SU-DHL-6 (cell line): ENCODE results near the gene MTG1.

Experiments
- H2AFZ ChIP-seq: fragments of 200-600 bp; sonication (generic); 2 replicates; pipeline ENCODE4 v1.6.1; 2014; ENCODE audit warnings: low read depth, mild to moderate bottlenecking, moderate library complexity, mixed read lengths, antibody characterized with exemption, low read length; ENCODE audit not compliant: severe bottlenecking
- H3F3A ChIP-seq: fragments of 200-600 bp; shearing (Covaris generic); 2 replicates; pipeline ENCODE4 v1.6.0; 2016; ENCODE audit warnings: antibody characterized with exemption, mild to moderate bottlenecking; ENCODE audit not compliant: insufficient read depth
- H3K27ac ChIP-seq: fragments of 200-600 bp; sonication (generic); 2 replicates; pipeline ENCODE4 v1.5.1; 2016; ENCODE audit warnings: low read depth, mild to moderate bottlenecking, low read length, moderate library complexity, mixed read lengths
- H3K27me3 ChIP-seq: fragments of 200-600 bp; sonication (generic), shearing (Covaris generic); 2 replicates; pipeline ENCODE4 v1.6.0; 2014; ENCODE audit warnings: mild to moderate bottlenecking, low read length
- H3K36me3 ChIP-seq: fragments of 200-600 bp; sonication (generic); 2 replicates; pipeline ENCODE4 v1.6.1; 2014; ENCODE audit warnings: mild to moderate bottlenecking, low read length, mixed read lengths
- H3K4me2 ChIP-seq: fragments of 300-600, 200-600 bp; shearing (Covaris generic), sonication (generic); 2 replicates; pipeline ENCODE4 v1.6.0; 2014; ENCODE audit warnings: low read length, low read depth, mild to moderate bottlenecking; ENCODE audit not compliant: poor library complexity, severe bottlenecking
- H3K4me3 ChIP-seq: fragments of 200-600 bp; sonication (generic); 2 replicates; pipeline ENCODE4 v1.5.1; 2014; ENCODE audit warnings: antibody characterized with exemption, low read length, mild to moderate bottlenecking, mixed read lengths; ENCODE audit not compliant: insufficient read depth, poor library complexity, severe bottlenecking
- H3K79me2 ChIP-seq: fragments of 200-600 bp; sonication (generic); 2 replicates; pipeline ENCODE4 v1.6.1; 2014; ENCODE audit warnings: mild to moderate bottlenecking, low read length, moderate library complexity; ENCODE audit not compliant: insufficient read depth
- H3K9ac ChIP-seq: fragments of 200-600 bp; sonication (generic); 2 replicates; pipeline ENCODE4 v1.7.0; 2014; ENCODE audit warnings: mild to moderate bottlenecking, low read length
- H3K9me2 ChIP-seq: fragments of 200-600 bp; sonication (generic); replicated peaks from 2 replicates; pipeline ENCODE4 v1.6.1; 2014; ENCODE audit warnings: low read length; ENCODE audit not compliant: insufficient read depth
- H3K9me3 ChIP-seq: fragments of 200-600 bp; sonication (generic); 2 replicates; pipeline ENCODE4 v1.6.1; 2014; ENCODE audit warnings: low read length, mixed read lengths; ENCODE audit not compliant: insufficient read depth
- H4K20me1 ChIP-seq: fragments of 200-600 bp; sonication (generic); 2 replicates; pipeline ENCODE4 v1.6.1; 2014; ENCODE audit warnings: low read depth, mild to moderate bottlenecking, antibody characterized with exemption, low read length, moderate library complexity, mixed read lengths
- CTCF ChIP-seq: fragments of 200-600 bp; sonication (generic); IDR thresholded peaks from one replicate; pipeline ENCODE4 v1.5.1; 2017; ENCODE audit warnings: antibody characterized with exemption, mild to moderate bottlenecking, low read length, moderate library complexity; ENCODE audit not compliant: insufficient read depth, poor library complexity, severe bottlenecking
- EZH2phosphoT487 ChIP-seq: fragments of 200-600 bp; sonication (generic), shearing (Covaris generic); conservative IDR thresholded peaks from 2 replicates; pipeline ENCODE4 v1.6.1; 2018; ENCODE audit warnings: mild to moderate bottlenecking, antibody characterized with exemption, low read length, moderate library complexity, mixed read lengths

Gene MTG1

GRCh38 chr10:133350283-133350949 is 43.5 kb upstream of the MTG1 start:
- H3F3A ChIP-seq, result no peaks in the 10 kb centered on the region
- H3K9me3 ChIP-seq, result no peaks in the 10 kb centered on the region
- H3K9ac ChIP-seq, result no peak overlapping the region
- no peaks in the 10 kb centered on the region for H4K20me1 ChIP-seq
- H3K79me2 ChIP-seq, result no peaks in the 10 kb centered on the region
- H3K27ac ChIP-seq, result no peak overlapping the region
- H2AFZ ChIP-seq, result no peak overlapping the region
- H3K4me2 ChIP-seq, result no peak overlapping the region
- H3K27me3 ChIP-seq, result no peaks in the 10 kb centered on the region
- H3K36me3 ChIP-seq, result no peaks in the 10 kb centered on the region
- TF ChIP-seq CTCF (no peak), EZH2phosphoT487 (no peak)
- H3K9me2 ChIP-seq, result no peaks in the 10 kb centered on the region
- H3K4me3 ChIP-seq, result no peak overlapping the region

- H3K4me3 ChIP-seq, result no peak overlapping the region
- H3K79me2 ChIP-seq, result no peaks in the 10 kb centered on the region
- H3F3A ChIP-seq, result no peaks in the 10 kb centered on the region
- no peak overlapping the region for H2AFZ ChIP-seq
- H3K4me2 ChIP-seq, result no peak overlapping the region
- H3K9me3 ChIP-seq, result no peaks in the 10 kb centered on the region
- TF ChIP-seq CTCF (no peak), EZH2phosphoT487 (no peak)
- no peaks in the 10 kb centered on the region for H3K9me2 ChIP-seq
- H3K36me3 ChIP-seq, result no peaks in the 10 kb centered on the region
- no peak overlapping the region for H3K27ac ChIP-seq
- no peaks in the 10 kb centered on the region for H4K20me1 ChIP-seq
- H3K9ac ChIP-seq, result no peak overlapping the region
- no peaks in the 10 kb centered on the region for H3K27me3 ChIP-seq
These were observed 43.0 kb upstream of the MTG1 start for GRCh38 chr10:133350950-133351329.

- Histone ChIP-seq H3K36me3 (no peaks in the 10 kb centered on the region), H4K20me1 (no peaks in the 10 kb centered on the region), H3K4me3 (no peak overlapping the region), H2AFZ (no peak overlapping the region), H3K27ac (no peak overlapping the region), H3K9me3 (no peaks in the 10 kb centered on the region), H3K27me3 (no peaks in the 10 kb centered on the region), H3K9ac (no peak overlapping the region), H3K79me2 (no peaks in the 10 kb centered on the region), H3F3A (no peaks in the 10 kb centered on the region), H3K9me2 (no peaks in the 10 kb centered on the region), H3K4me2 (no peak overlapping the region)
- TF ChIP-seq CTCF (no peak), EZH2phosphoT487 (no peak)
These were observed 42.3 kb upstream of the MTG1 start for GRCh38 chr10:133351408-133352318.
